K562 (cell line): ENCODE measurements around the gene DCUN1D3. TPM values are rescaled to one million over a fixed set of nuclear protein-coding genes. Genes with fewer than 3 reads are reported as not detected.
A peak's percentile ranks its signal among the peaks of the same experiment; 100 is the strongest.

Experiments used
- ASH1L ChIP-seq: fragments of 450-650 bp; IDR thresholded peaks from 2 replicates; pipeline ENCODE4 v1.6.1; 2018; ENCODE audit warnings: borderline replicate concordance, mild to moderate bottlenecking, low read depth; ENCODE audit not compliant: partially characterized antibody
- BCOR ChIP-seq: fragments of 450-650 bp; IDR thresholded peaks from 2 replicates; pipeline ENCODE4 v1.6.1; 2016
- CBX1 ChIP-seq: sonication (generic); IDR thresholded peaks from 2 replicates; pipeline ENCODE4 v1.6.1; 2016; ENCODE audit warnings: antibody characterized with exemption, low read depth, mild to moderate bottlenecking
- CTBP1 ChIP-seq: fragments of 450-650 bp; IDR thresholded peaks from 2 replicates; pipeline ENCODE4 v1.6.1; 2016; ENCODE audit warnings: borderline replicate concordance
- ELF1 ChIP-seq: fragments of 200-800 bp; sonication (Bioruptor generic); IDR thresholded peaks from 2 replicates; pipeline ENCODE4 v1.6.1; 2016; ENCODE audit warnings: missing genetic modification characterization, missing compliant biosample characterization
- EP400 ChIP-seq: fragments of 450-650 bp; IDR thresholded peaks from 2 replicates; pipeline ENCODE4 v1.6.1; 2017; ENCODE audit warnings: antibody characterized with exemption, mild to moderate bottlenecking, moderate library complexity
- EZH2 ChIP-seq: IDR thresholded peaks from 2 replicates; pipeline ENCODE4 v1.6.1; 2012; ENCODE audit warnings: low read depth, mild to moderate bottlenecking, inconsistent platforms, low read length, borderline replicate concordance
- HDAC3 ChIP-seq: fragments of 450-650 bp; IDR thresholded peaks from 2 replicates; pipeline ENCODE4 v1.6.1; 2018; ENCODE audit warnings: borderline replicate concordance, mild to moderate bottlenecking, moderate library complexity; ENCODE audit not compliant: partially characterized antibody
- KDM5B ChIP-seq: fragments of 200-600 bp; sonication (generic); IDR thresholded peaks from 2 replicates; pipeline ENCODE4 v1.6.1; 2012; ENCODE audit warnings: low read depth, mild to moderate bottlenecking, moderate library complexity, low read length, control low read depth, inconsistent platforms; ENCODE audit not compliant: insufficient replicate concordance
- L3MBTL2 ChIP-seq: fragments of 450-650 bp; IDR thresholded peaks from 2 replicates; pipeline ENCODE4 v1.6.1; 2016; ENCODE audit warnings: mild to moderate bottlenecking, moderate library complexity
- MAZ ChIP-seq, 2 experiments: fragments of 450-650 bp in 1 of 2; sonication (generic) in 1 of 2; formaldehyde crosslinking; IDR thresholded peaks in 1 of 2; conservative IDR thresholded peaks in 1 of 2; 2 replicates each; pipeline versions ENCODE4 v1.4.0 to v1.5.0; 2020; ENCODE audit warnings: mild to moderate bottlenecking in 1 of 2, missing genetic modification reagents in 1 of 2
- SETDB1 ChIP-seq: IDR thresholded peaks from one replicate; pipeline ENCODE4 v1.6.1; 2012; ENCODE audit warnings: low read length, control low read depth, inconsistent platforms
- ZBTB17 ChIP-seq: fragments of 450-650 bp; formaldehyde crosslinking; IDR thresholded peaks from 2 replicates; pipeline ENCODE4 v1.4.0; 2020; ENCODE audit warnings: mild to moderate bottlenecking
- polyA plus RNA-seq, 8 experiments: library from polyadenylated mRNA; depleted of rRNA in 4 of 8; stranded (reverse) in 5 of 8; unstranded in 3 of 8; fragments of >200 nt; fragmentation: Nextera tagmentation in 2 of 8; fragmentation: Illumina TruSeq in 1 of 8; extraction: Ambion mirVana in 2 of 8; extraction: Trizol in 1 of 8; gene quantifications; 2 replicates each; pipeline versions ENCODE4 v1.2.1 to v1.2.3, GENCODE V29; 2011 to 2014; ENCODE audit warnings: inconsistent platforms in 1 of 8, missing spikeins in 1 of 8
- total RNA-seq, 7 experiments: library from RNA; depleted of rRNA in 6 of 7; stranded (reverse); fragments of >200 nt in 6 of 7; fragmentation: Illumina TruSeq in 2 of 7; extraction: Trizol in 2 of 7; gene quantifications; 2 replicates each; pipeline versions ENCODE4 v1.2.1 to v1.2.3, GENCODE V29; 2011 to 2021; ENCODE audit warnings: low replicate concordance in 1 of 7
- TF ChIP-seq, protein P1 (sequence below), 2 experiments: fragments of 450-650 bp in 1 of 2; sonication (generic) in 1 of 2; formaldehyde crosslinking in 1 of 2; IDR thresholded peaks; 2 replicates each; pipeline versions ENCODE4 v1.7.1 to v1.9.0; 2016 to 2022; ENCODE audit warnings: inconsistent platforms in 1 of 2, mild to moderate bottlenecking in 1 of 2, missing genetic modification reagents in 1 of 2
- TF ChIP-seq, protein P2 (sequence below): fragments of 450-650 bp; formaldehyde crosslinking; IDR thresholded peaks from 2 replicates; pipeline ENCODE4 v1.4.0; 2022; ENCODE audit warnings: missing genetic modification characterization

Gene DCUN1D3
- total and polyA plus RNA-seq, 9 of the 15 experiments (the other 6 are each of a cell fraction or from before 2014, with no cell fraction given), result 1.0 to 4.7 (median 2.2) TPM

DNA sequence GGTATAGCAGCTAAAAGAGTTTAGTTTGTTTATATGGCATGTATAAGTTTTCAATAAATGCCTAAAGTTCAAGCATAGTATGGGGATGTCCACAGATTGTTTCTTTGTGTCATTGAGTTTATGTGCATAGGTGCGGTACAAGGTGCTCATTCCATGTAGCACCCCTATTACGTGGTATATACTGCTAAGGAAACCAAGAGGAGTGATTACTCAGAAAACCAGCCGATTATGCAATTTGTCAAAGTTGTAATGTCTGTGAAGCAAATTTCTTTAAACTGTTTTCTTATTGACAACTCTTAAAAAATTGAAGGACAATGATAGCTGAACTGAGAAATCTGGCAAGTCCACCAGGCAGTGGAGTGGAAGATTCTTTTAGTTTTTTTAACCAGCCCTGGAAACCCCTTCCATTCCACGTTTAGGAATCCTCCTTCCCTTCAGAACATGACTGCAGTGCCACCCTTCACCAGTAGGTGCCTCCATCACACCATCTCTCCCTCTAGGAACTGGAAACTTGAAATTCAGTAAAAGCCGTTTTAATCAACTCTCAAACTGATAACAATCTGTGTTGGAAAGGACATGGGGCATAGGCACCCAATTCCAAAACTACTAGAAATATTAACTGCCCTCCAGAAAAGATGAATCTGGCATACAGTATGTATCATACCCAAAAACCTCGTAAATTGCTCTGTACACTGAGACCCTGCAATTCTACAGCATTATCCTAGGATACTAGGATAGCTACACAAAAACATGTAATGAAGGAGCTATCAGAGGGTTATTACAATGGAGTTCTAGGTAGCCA, 50.4 kb downstream of the DCUN1D3 start (continued):
- no peak for TF ChIP-seq SETDB1
- TF ChIP-seq ZBTB17, result no peak
- TF ChIP-seq HDAC3, result no peak
- TF ChIP-seq KDM5B, result no peak
- TF ChIP-seq ELF1 (tag), result no peak
- TF ChIP-seq CTBP1, result 0 out of 2 replicates have a peak, but pooled peaks have one; percentile 8
- no peak for TF ChIP-seq L3MBTL2
- TF ChIP-seq EP400, result no peak
- no peak for TF ChIP-seq BCOR
- TF ChIP-seq, protein P1, sequence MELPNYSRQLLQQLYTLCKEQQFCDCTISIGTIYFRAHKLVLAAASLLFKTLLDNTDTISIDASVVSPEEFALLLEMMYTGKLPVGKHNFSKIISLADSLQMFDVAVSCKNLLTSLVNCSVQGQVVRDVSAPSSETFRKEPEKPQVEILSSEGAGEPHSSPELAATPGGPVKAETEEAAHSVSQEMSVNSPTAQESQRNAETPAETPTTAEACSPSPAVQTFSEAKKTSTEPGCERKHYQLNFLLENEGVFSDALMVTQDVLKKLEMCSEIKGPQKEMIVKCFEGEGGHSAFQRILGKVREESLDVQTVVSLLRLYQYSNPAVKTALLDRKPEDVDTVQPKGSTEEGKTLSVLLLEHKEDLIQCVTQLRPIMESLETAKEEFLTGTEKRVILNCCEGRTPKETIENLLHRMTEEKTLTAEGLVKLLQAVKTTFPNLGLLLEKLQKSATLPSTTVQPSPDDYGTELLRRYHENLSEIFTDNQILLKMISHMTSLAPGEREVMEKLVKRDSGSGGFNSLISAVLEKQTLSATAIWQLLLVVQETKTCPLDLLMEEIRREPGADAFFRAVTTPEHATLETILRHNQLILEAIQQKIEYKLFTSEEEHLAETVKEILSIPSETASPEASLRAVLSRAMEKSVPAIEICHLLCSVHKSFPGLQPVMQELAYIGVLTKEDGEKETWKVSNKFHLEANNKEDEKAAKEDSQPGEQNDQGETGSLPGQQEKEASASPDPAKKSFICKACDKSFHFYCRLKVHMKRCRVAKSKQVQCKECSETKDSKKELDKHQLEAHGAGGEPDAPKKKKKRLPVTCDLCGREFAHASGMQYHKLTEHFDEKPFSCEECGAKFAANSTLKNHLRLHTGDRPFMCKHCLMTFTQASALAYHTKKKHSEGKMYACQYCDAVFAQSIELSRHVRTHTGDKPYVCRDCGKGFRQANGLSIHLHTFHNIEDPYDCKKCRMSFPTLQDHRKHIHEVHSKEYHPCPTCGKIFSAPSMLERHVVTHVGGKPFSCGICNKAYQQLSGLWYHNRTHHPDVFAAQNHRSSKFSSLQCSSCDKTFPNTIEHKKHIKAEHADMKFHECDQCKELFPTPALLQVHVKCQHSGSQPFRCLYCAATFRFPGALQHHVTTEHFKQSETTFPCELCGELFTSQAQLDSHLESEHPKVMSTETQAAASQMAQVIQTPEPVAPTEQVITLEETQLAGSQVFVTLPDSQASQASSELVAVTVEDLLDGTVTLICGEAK (IDR thresholded peaks at IDR 0.05), result no peak
- TF ChIP-seq, protein P1 (CRISPR knock-in tag; IDR thresholded peaks at IDR 0.05), result no peak
- no peak for TF ChIP-seq ASH1L
- TF ChIP-seq MAZ (CRISPR knock-in tag; conservative IDR thresholded peaks at IDR 0.05 in 1 of 2, IDR thresholded peaks at IDR 0.05 in 1 of 2), result 0 out of 4 replicates have a peak, but pooled peaks of 1 of the 2 experiments have one; percentile 21
- no peak for TF ChIP-seq EZH2
- no peak for TF ChIP-seq CBX1
- TF ChIP-seq, protein P2, sequence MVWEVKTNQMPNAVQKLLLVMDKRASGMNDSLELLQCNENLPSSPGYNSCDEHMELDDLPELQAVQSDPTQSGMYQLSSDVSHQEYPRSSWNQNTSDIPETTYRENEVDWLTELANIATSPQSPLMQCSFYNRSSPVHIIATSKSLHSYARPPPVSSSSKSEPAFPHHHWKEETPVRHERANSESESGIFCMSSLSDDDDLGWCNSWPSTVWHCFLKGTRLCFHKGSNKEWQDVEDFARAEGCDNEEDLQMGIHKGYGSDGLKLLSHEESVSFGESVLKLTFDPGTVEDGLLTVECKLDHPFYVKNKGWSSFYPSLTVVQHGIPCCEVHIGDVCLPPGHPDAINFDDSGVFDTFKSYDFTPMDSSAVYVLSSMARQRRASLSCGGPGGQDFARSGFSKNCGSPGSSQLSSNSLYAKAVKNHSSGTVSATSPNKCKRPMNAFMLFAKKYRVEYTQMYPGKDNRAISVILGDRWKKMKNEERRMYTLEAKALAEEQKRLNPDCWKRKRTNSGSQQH (CRISPR knock-in tag), result no peak
